ENCODE data around the gene ZNF527. TPM values are rescaled to one million over a fixed set of nuclear protein-coding genes. Genes with fewer than 3 reads are reported as not detected.
"Not testable (repeated sequence)": the region's sequence is repeated elsewhere in the genome, so short reads cannot be mapped to it uniquely, and the experiment has no call there.

The ZNF527 gene
- total RNA-seq, 1 donor from 2014 or later, result 8.6 TPM

- DNase-seq (ENCODE audit: low spot score), result no peak
- no peaks in the 10 kb centered on the region for H3K4me1 ChIP-seq
- H2AFZ ChIP-seq (replicated peaks), result no peak overlapping the region
- Mint-ChIP-seq H3K27ac (no peak overlapping the region), H3K4me1 (no peaks in the 10 kb centered on the region), H3K27me3 (ENCODE audit: insufficient read depth, low read depth) (no peaks in the 10 kb centered on the region), H3K36me3 (peaks cover 78% of the 10 kb centered on the region), H3K9me3 (peaks cover 64% of the 10 kb centered on the region), H3K4me3 (no peak overlapping the region)
- no peak overlapping the region for H3K27ac ChIP-seq
- H3K4me3 ChIP-seq, result no peak overlapping the region
- peaks cover 34% of the 10 kb centered on the region for H3K36me3 ChIP-seq
- no peaks in the 10 kb centered on the region for H3F3A ChIP-seq (ENCODE audit: low read depth)
- H3K9me3 ChIP-seq (ENCODE audit: low read depth), result no peaks in the 10 kb centered on the region
- no peak overlapping the region for H3K4me2 ChIP-seq
- no peaks in the 10 kb centered on the region for H4K20me1 ChIP-seq (ENCODE audit: low read depth)
- no peak overlapping the region for H3K9ac ChIP-seq
- peaks cover 29% of the 10 kb centered on the region for H3K79me2 ChIP-seq (ENCODE audit: low read depth)
- TF ChIP-seq EZH2phosphoT487 (IDR thresholded peaks at IDR 0.05) (no peak), EZH2 (IDR thresholded peaks at IDR 0.05) (no peak), CTCF (IDR thresholded peaks at IDR 0.05) (no peak)
- H3K27me3 ChIP-seq, result no peaks in the 10 kb centered on the region
These were observed 15.0 kb upstream of the ZNF527 start for GRCh38 chr19:37355901-37356300.

GRCh38 chr19:37361994-37362393 is 8.9 kb upstream of the ZNF527 start:
- Histone ChIP-seq H3K36me3 (peaks cover 23% of the 10 kb centered on the region), H3K27ac (no peak overlapping the region), H2AFZ (replicated peaks) (no peak overlapping the region), H3K4me3 (no peak overlapping the region), H3K4me2 (no peak overlapping the region), H3K4me1 (no peaks in the 10 kb centered on the region), H3K79me2 (ENCODE audit: low read depth) (peaks cover 6% of the 10 kb centered on the region), H3K9me3 (ENCODE audit: low read depth) (no peaks in the 10 kb centered on the region), H3F3A (ENCODE audit: low read depth) (no peaks in the 10 kb centered on the region), H3K27me3 (no peaks in the 10 kb centered on the region), H4K20me1 (ENCODE audit: low read depth) (no peaks in the 10 kb centered on the region), H3K9ac (no peak overlapping the region)
- DNase-seq (ENCODE audit: low spot score), result no peak
- Mint-ChIP-seq H3K9me3 (peaks cover 67% of the 10 kb centered on the region), H3K4me1 (no peaks in the 10 kb centered on the region), H3K4me3 (no peak overlapping the region), H3K27ac (no peak overlapping the region), H3K36me3 (peaks cover 75% of the 10 kb centered on the region), H3K27me3 (ENCODE audit: insufficient read depth, low read depth) (peaks cover 6% of the 10 kb centered on the region)
- TF ChIP-seq CTCF (IDR thresholded peaks at IDR 0.05), result no peak

- H3K4me2 ChIP-seq, result no peak overlapping the region
- peaks cover 21% of the 10 kb centered on the region for H3K36me3 ChIP-seq
- H3K27me3 Mint-ChIP-seq (ENCODE audit: insufficient read depth, low read depth), result peaks cover 6% of the 10 kb centered on the region
- H3F3A ChIP-seq (ENCODE audit: low read depth), result no peaks in the 10 kb centered on the region
- no peaks in the 10 kb centered on the region for H3K4me1 ChIP-seq
- H3K4me3 Mint-ChIP-seq, result no peak overlapping the region
- H3K9ac ChIP-seq, result no peak overlapping the region
- H3K27me3 ChIP-seq, result no peaks in the 10 kb centered on the region
- no peak overlapping the region for H2AFZ ChIP-seq (replicated peaks)
- no peaks in the 10 kb centered on the region for H3K79me2 ChIP-seq (ENCODE audit: low read depth)
- TF ChIP-seq CTCF (IDR thresholded peaks at IDR 0.05), result peak; percentile 26
- no peak for TF ChIP-seq EZH2phosphoT487 (IDR thresholded peaks at IDR 0.05)
- no peak for TF ChIP-seq EZH2 (IDR thresholded peaks at IDR 0.05)
- no peaks in the 10 kb centered on the region for H4K20me1 ChIP-seq (ENCODE audit: low read depth)
- peak; percentile 48 for DNase-seq (ENCODE audit: low spot score)
- H3K27ac ChIP-seq, result no peak overlapping the region
- H3K27ac Mint-ChIP-seq, result no peak overlapping the region
- no peak overlapping the region for H3K4me3 ChIP-seq
- H3K9me3 Mint-ChIP-seq, result peaks cover 62% of the 10 kb centered on the region
- H3K9me3 ChIP-seq (ENCODE audit: low read depth), result no peaks in the 10 kb centered on the region
- peaks cover 68% of the 10 kb centered on the region for H3K36me3 Mint-ChIP-seq
- H3K4me1 Mint-ChIP-seq, result no peaks in the 10 kb centered on the region
These were observed 8.2 kb upstream of the ZNF527 start for GRCh38 chr19:37362733-37363132.

GRCh38 chr19:37370386-37370879 is 466 bp upstream of the ZNF527 start:
- H3K36me3 ChIP-seq; H3K27ac ChIP-seq; H3K79me2 ChIP-seq (ENCODE audit: low read depth); H3K4me1 Mint-ChIP-seq; DNase-seq (ENCODE audit: low spot score); H4K20me1 ChIP-seq (ENCODE audit: low read depth); H3K27ac Mint-ChIP-seq; H3K9me3 ChIP-seq (ENCODE audit: low read depth); H3K4me1 ChIP-seq; H3K9ac ChIP-seq; H3K27me3 ChIP-seq; H3F3A ChIP-seq (ENCODE audit: low read depth); H3K27me3 Mint-ChIP-seq (ENCODE audit: insufficient read depth, low read depth): not testable (repeated sequence)
- Histone ChIP-seq H3K4me3 (peak overlapping the region; percentile 72), H2AFZ (replicated peaks) (peak overlapping the region; percentile 92), H3K4me2 (peak overlapping the region; percentile 73)
- Mint-ChIP-seq H3K9me3 (peaks cover 35% of the 10 kb centered on the region), H3K4me3 (peak overlapping the region; percentile 90), H3K36me3 (peaks cover 21% of the 10 kb centered on the region)
